Measurements from ENCODE around the gene LPAR1.
"Not testable (repeated sequence)": the region's sequence is repeated elsewhere in the genome, so short reads cannot be mapped to it uniquely, and the experiment has no call there.

Gene LPAR1

DNA sequence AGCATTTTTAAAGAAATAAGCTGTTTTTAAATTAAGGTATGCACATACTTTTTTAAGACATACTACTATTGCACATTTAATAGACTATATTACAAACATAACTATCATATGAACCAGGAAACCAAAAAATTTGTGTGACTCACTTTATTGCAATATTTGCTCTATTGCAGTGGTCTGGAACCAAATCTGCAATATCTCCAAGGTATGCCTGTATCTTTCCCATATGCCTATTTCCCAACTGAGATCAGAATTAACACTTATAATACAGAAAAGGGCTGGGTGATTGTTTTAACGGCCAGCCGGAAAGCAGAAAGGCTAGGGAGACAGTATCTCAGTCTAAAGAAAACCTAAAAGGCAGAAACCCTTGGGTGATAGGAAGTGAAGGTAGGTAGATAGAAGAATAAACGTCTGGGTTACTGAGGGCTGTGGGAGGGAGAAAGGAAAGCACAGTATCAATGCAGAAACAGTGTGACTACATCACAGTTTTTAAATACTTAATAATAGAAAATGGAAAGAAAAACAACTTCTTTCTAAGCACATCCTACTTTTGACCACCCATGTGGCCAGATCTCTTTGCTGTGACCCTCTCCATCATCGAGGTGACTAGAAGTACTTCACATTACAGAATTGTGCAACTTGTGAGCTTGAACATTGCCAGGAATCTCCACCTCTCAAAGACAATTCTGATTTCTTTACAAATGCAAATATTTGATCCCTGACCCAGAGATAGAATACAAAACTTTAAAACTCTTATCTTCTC is 126.4 kb downstream of the LPAR1 start:
- DNase-seq: no peak

- no peak for DNase-seq
Measured at GRCh38 chr9:110908894-110909293, 129.4 kb downstream of the LPAR1 start.

DNA sequence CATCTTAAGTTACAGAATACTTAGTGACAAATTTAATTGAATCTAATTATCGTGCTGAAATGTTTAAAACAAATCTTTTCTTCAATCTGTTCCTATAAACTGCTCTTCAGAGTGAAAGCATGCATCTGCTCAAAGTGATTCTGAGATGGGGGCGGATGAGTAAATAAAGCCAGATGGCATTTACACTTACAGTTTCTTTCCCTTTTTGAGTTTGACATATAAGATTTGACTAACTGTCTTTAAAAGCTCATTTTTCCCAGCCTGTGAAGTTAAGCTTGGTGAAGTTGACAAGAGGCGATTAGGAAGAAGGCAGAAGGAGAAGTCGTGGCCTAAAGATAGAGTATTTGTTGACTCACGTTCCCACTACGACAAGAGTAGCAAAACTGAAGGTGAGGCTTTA is 137.4 kb downstream of the LPAR1 start:
- no peak for DNase-seq

DNA sequence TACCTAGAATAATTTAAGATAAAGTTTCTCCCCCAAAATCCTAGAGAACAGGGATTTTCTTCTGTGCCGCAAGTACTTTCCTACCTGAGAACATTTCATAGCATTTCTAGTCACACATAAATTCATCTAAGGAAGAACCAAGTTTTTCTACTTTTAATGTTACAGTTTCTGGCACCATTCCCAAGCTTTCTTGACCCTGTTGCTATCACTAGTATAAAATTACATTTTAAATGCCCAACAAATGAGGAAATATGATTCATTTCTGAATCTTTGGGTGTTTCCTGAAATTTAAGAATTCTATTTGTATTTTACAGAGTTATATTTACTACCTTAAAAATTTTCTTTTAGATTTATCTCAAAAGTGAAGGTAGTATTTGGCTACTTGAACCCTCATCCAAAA is 137.8 kb downstream of the LPAR1 start:
- DNase-seq: no peak

GRCh38 chr9:110898866-110899265 is 139.4 kb downstream of the LPAR1 start:
- DNase-seq: no peak

GRCh38 chr9:110898358-110898757 is 139.9 kb downstream of the LPAR1 start:
- no peak for DNase-seq

DNA sequence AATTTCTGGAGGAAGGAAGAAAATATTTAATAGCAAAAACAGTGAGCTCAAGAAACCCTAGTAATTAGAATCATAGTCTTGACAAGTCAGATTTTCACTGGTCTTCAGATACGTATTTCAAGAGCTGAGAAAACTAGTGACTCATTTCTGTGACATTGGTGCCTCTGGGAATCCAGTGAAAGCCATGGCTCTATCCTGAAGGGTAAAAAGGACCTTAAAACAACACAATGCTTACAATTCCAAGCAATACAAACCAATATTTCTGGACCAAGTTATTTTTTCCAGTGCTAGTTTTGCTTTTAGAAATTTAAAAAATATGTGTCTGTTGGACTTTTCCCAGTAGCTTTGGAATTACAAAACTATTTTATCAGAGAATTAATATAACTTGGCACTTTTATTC is 140.3 kb downstream of the LPAR1 start:
- DNase-seq: no peak

DNA sequence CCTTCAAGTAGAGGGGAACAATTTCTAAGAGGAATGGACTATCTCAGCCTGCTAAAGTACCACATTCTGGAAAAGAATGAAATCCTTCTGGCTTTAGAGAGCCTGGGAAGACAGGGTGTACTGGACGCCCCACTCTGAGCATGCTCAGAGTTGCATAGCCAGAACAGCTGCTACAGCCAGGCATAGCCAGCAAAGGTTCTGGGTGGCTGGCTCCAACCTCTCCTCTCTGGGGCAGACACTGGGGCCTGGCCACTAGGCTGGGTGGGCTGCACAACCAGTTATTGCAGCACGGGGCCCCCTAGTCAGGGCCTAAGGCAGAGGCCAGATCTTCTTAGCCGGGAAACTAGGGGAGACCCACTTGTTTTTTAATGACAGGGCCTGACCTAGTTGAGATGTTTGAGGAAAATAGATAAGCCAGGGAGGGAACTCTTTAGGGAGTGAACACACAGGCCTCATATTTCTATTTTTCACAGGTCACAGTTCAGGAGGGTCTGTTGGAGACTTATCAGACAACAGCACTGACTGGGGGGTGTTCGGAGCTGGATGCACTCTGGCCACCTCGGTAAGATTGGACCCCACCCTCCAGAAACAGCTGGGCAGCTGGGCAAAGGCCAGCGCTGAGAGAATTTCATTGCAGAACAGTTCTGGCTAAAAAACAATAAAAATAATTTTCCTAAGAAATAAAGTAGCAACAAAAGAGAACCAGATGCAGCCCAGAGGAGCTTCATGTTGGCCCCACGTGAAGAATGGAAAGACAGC is 142.9 kb downstream of the LPAR1 start:
- DNase-seq: no peak

DNA sequence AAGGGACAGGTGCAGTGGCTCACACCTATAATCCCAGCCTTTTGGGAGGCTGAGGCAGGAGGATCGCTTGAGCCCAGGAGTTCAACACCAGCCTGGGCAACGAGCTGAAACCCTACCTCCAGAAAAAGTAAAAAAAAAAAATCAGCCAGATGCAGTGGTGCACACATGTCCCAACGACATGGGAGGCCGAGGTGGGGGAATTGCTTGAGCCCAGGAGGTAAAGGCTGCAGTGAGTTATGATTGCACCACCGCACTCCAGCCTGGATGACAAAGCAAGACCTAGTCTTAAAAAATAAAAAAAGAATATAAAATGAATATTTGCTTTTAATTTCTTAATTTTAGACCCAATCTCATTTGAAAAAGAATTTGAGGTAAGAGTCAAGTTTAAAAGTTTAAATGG is 143.5 kb downstream of the LPAR1 start:
- DNase-seq: no peak

GRCh38 chr9:110892689-110893088 is 145.6 kb downstream of the LPAR1 start:
- no peak for DNase-seq

GRCh38 chr9:110891760-110892159 is 146.5 kb downstream of the LPAR1 start:
- DNase-seq: no peak

DNA sequence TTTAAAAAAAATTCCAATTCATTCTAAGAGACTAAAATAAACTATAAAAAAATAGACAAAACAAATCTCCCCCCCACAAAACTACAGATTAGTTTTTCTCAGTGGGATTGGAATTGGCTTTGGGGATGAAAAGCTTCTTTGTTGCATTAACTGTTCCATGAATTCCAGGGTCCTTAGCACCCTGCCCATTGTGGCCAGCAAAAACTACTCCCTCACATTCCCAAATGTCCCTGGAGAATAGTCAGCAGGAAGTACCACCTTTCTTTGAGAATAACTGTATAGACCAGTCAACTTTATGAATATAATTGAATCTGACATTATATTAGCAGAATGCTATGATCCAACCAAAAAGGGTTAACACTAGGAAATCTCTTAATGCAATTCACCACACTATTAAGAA is 147.9 kb downstream of the LPAR1 start:
- no peak for DNase-seq

DNA sequence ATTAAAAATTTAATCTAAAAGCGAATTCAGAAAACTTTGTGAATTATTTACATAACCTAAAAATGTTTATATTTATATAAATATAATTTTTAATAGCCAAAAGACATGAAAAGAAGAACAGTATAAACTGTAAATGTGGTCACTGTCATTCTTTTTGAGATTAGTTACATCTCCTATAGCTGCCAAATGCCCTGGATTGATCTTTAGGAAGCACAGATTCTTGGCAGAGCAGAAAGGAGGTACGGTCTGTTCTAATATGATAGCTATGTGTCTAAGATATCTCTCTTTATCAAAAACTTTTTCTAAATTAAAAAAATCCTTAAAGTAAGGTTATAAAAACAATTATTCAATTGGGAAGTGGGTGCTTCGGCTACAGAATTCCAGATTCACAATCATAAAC is 151.0 kb downstream of the LPAR1 start:
- DNase-seq: no peak

GRCh38 chr9:110886832-110887231 is 151.4 kb downstream of the LPAR1 start:
- DNase-seq: no peak

DNA sequence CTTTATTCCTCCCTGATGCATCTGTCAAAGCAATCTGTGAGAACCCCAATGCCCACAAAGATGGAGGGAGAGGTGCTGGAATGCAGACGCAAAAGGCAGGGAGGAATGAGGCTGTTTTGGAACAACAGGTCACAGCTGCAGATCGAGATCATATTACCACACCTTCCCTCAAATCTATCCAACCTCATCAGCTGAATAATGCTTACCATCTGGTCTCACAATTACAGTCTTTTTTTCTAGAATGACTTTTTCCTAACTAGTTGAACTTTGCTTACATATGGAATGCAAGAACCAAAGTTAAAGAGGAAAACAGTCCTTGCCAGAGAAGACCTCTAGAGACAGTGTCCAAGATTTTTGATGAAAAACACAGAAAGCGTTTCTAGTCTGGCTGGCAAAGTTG is 158.1 kb downstream of the LPAR1 start:
- no peak for DNase-seq

DNA sequence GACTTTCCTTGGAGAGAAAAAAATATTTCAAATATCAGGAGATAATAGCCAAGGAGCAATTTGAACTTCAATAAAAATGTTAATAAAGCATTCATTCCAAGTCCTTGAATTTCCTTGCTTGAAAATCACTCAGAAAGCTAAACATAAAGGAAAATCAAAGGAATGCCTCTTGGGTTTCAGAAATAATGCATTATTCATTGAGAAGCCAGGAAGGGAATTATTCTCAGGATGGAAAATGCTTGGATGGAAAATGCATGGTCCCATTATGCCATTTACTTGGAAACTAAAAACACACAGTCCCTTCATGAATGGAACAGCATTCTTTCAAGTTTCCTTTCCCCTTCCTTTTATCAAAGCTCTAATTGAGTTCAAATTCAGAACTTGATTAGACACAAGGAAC is 160.9 kb downstream of the LPAR1 start:
- no peak for DNase-seq

- DNase-seq: no peak
Measured at GRCh38 chr9:110876929-110877328, 161.3 kb downstream of the LPAR1 start.

- DNase-seq: no peak
Measured at GRCh38 chr9:110874963-110875674, 163.2 kb downstream of the LPAR1 start.

DNA sequence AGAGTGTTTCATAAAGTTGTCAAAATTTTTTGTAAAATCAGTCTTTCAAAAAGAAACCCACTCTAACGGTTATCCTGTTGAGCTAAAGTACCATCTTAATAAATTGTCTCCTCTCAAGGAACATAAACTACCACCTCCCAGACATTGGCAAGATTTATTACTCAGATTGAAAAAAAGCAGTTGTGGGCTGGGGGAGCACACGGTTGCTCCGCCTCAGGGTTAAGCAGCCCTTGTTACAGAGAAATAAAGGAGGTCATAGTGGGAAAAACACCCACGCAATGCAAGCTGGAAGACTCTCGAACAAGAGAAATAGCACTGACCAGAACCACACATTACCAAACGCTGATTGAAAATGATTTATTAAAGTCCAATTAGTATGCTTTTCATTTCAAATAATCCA is 165.3 kb downstream of the LPAR1 start:
- DNase-seq: no peak

DNA sequence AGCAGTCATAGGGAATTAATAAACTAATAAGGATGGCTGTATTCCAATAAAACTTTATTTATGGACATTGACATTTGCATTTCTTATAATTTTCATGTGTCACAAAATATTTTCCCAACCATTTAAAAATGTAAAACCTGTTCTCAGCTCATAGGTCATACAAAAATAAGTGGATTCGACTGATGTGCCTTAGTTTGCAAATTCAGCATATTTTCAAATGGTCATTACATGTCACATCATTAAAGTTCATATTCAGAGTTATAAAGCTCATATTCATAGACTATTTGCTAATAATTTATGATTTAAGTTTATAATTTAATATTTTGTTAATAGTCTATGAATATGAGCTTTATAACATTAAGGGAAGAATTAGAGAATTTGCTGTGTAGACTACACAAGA is 166.5 kb downstream of the LPAR1 start:
- DNase-seq: no peak

DNA sequence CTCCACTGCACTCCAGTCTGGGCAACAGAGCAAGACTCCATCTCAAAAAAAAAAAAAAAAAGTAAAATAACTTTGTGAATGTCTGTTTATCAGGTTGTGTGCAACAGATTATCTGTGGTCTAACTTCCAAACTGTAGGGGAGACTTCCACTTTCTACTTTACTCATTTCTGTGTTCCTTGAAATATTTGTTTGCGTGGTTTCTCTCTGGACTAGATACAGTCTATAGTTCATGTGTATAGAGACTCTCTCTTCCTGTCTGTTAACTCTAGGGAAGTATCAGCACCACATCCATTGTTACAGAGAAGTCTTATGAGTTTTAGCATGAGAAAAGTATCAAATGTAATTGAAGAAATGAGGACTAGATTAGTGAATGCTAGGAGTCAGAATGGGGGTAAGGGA is 168.3 kb downstream of the LPAR1 start:
- DNase-seq: no peak

DNA sequence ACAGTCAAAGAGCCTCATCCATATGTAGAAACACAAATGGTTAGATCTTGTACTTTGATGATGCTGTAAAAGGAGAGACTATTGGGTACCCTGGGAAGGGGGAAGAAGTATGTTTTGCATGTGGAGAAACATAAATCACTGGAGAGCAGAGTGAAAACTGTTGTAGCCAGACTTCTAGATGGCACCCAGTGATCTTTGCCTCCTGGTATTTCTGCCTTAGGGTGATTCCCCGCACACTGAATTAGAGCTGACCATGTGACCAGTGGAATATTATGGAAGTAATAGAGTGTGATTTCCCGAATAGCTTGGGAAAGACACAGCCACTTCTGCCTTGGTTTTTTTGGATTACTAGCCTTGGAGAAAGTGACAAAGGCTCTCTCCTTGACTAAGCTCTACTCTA is 174.3 kb downstream of the LPAR1 start:
- DNase-seq: no peak

DNA sequence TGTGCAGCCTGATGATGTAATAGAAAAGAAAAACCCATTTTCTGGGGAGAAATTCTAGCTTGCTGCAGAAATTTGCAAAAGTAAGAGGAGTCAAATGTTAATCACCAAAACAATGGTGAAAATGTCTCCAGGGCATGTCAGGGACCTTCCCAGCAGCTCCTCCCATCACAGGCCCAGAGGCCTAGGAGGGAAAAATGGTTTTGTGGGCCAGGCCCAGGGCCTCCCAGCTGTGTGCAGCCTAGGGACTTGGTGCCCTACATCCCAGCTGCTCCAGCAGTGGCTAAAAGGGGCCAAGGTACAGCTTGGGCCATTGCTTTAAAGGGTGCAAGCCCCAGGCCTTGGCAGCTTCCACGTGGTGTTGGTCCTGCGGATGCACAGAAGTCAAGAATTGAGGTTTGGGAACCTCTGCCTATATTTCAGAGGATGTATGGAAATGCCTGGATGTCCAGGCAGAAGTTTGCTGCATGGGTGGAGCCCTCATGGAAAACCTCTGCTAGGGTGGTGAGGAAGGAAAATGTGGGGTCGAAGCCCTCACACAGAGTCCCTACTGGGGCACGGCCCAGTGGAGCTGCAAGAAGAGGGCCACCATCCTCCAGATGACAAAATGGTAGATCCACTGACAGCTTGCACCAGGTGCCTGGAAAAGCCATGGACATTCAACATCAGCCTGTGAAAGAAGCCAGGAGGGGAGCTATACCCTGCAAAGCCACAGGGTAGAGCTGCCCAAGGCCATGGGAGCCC is 176.7 kb downstream of the LPAR1 start:
- DNase-seq: not testable (repeated sequence)

Data from SHP77 treated with DMSO at 0.1 percent for 48 hours (cell line).